HepG2 (cell line): Measurements from ENCODE around the gene RARA. TPM values are rescaled to one million over a fixed set of nuclear protein-coding genes. Genes with fewer than 3 reads are reported as not detected.

Source experiments
- CENPT ChIP-seq: sonication (generic); formaldehyde crosslinking; IDR thresholded peaks from 2 replicates; pipeline ENCODE4 v1.8.0; 2022; ENCODE audit warnings: low read depth, mild to moderate bottlenecking, moderate library complexity, missing genetic modification reagents
- CHD4 ChIP-seq: fragments of 200-600 bp; sonication (generic); IDR thresholded peaks from 2 replicates; pipeline ENCODE4 v1.7.0; 2017; ENCODE audit warnings: mild to moderate bottlenecking, low read length, borderline replicate concordance
- HNF4G ChIP-seq, 2 experiments: sonication (generic) in 1 of 2; formaldehyde crosslinking in 1 of 2; IDR thresholded peaks; 2 replicates each; pipeline versions ENCODE4 v1.4.0 to v1.6.1; 2011 to 2020; ENCODE audit warnings: borderline replicate concordance in 2 of 2, low read depth in 2 of 2, mild to moderate bottlenecking in 2 of 2, low read length in 1 of 2, missing genetic modification reagents in 1 of 2, moderate library complexity in 1 of 2
- HNRNPLL ChIP-seq: fragments of 200-400 bp; formaldehyde crosslinking; IDR thresholded peaks from 2 replicates; pipeline ENCODE4 v1.6.1; 2017; ENCODE audit warnings: mild to moderate bottlenecking, low read depth, low read length; ENCODE audit not compliant: poor library complexity, severe bottlenecking
- KLF13 ChIP-seq: sonication (generic); formaldehyde crosslinking; IDR thresholded peaks from 2 replicates; pipeline ENCODE4 v1.4.0; 2020; ENCODE audit warnings: mild to moderate bottlenecking, missing genetic modification reagents
- LCORL ChIP-seq, 2 experiments: fragments of 450-650 bp in 1 of 2; sonication (generic) in 1 of 2; formaldehyde crosslinking in 1 of 2; IDR thresholded peaks; 2 replicates each; pipeline versions ENCODE4 v1.5.0 to v1.6.1; 2017 to 2020; ENCODE audit warnings: antibody characterized with exemption in 1 of 2, missing genetic modification reagents in 1 of 2
- MED13 ChIP-seq: sonication (generic); formaldehyde crosslinking; IDR thresholded peaks from 2 replicates; pipeline ENCODE4 v1.5.0; 2020; ENCODE audit warnings: missing genetic modification reagents
- POLR2G ChIP-seq: fragments of 200-400 bp; formaldehyde crosslinking; IDR thresholded peaks from 2 replicates; pipeline ENCODE4 v1.6.1; 2018; ENCODE audit warnings: mild to moderate bottlenecking, low read depth, low read length, moderate library complexity
- PREB ChIP-seq: sonication (generic); formaldehyde crosslinking; IDR thresholded peaks from 2 replicates; pipeline ENCODE4 v1.4.0; 2020; ENCODE audit warnings: missing genetic modification reagents
- RBAK ChIP-seq: sonication (generic); formaldehyde crosslinking; IDR thresholded peaks from 2 replicates; pipeline ENCODE4 v1.5.1; 2020; ENCODE audit warnings: mild to moderate bottlenecking, missing genetic modification reagents
- RNF2 ChIP-seq: fragments of 450-650 bp; conservative IDR thresholded peaks from 2 replicates; pipeline ENCODE4 v1.6.1; 2016; ENCODE audit warnings: low read depth
- SCMH1 ChIP-seq: sonication (generic); formaldehyde crosslinking; IDR thresholded peaks from 2 replicates; pipeline ENCODE4 v1.9.0; 2021; ENCODE audit warnings: missing genetic modification reagents, mild to moderate bottlenecking, borderline replicate concordance
- TBX3 ChIP-seq: fragments of 450-650 bp; IDR thresholded peaks from 2 replicates; pipeline ENCODE4 v1.6.1; 2017; ENCODE audit warnings: antibody characterized with exemption, mild to moderate bottlenecking, inconsistent platforms, borderline replicate concordance
- TRIM24 ChIP-seq: sonication (generic); formaldehyde crosslinking; IDR thresholded peaks from 2 replicates; pipeline ENCODE4 v1.8.0; 2022; ENCODE audit warnings: mild to moderate bottlenecking, missing genetic modification reagents
- ZBTB37 ChIP-seq: sonication (generic); formaldehyde crosslinking; IDR thresholded peaks from 2 replicates; pipeline ENCODE4 v1.4.0; 2020; ENCODE audit warnings: mild to moderate bottlenecking, missing genetic modification reagents
- ZBTB38 ChIP-seq: sonication (generic); formaldehyde crosslinking; IDR thresholded peaks from 2 replicates; pipeline ENCODE4 v1.5.1; 2020; ENCODE audit warnings: mild to moderate bottlenecking, missing genetic modification reagents
- ZFP36 ChIP-seq: fragments of 150-350 bp; IDR thresholded peaks from 2 replicates; pipeline ENCODE4 v1.6.1; 2018; ENCODE audit warnings: borderline replicate concordance, low read length, low read depth; ENCODE audit not compliant: partially characterized antibody
- ZMAT5 ChIP-seq: sonication (generic); formaldehyde crosslinking; IDR thresholded peaks from 2 replicates; pipeline ENCODE4 v1.5.0; 2020; ENCODE audit warnings: mild to moderate bottlenecking, low read depth, missing genetic modification reagents, borderline replicate concordance
- ZNF326 ChIP-seq: sonication (generic); formaldehyde crosslinking; IDR thresholded peaks from 2 replicates; pipeline ENCODE4 v1.4.0; 2020; ENCODE audit warnings: missing genetic modification reagents, borderline replicate concordance
- ZNF33A ChIP-seq: sonication (generic); formaldehyde crosslinking; IDR thresholded peaks from 2 replicates; pipeline ENCODE4 v1.5.1; 2020; ENCODE audit warnings: missing genetic modification reagents, mild to moderate bottlenecking, moderate library complexity, borderline replicate concordance
- ZNF580 ChIP-seq: IDR thresholded peaks from 2 replicates; pipeline ENCODE4 v1.6.1; 2016; ENCODE audit warnings: low read depth, borderline replicate concordance
- ZNF614 ChIP-seq: IDR thresholded peaks from 2 replicates; pipeline ENCODE4 v1.6.1; 2018; ENCODE audit warnings: missing biosample characterization, missing genetic modification reagents, inconsistent platforms, borderline replicate concordance
- ZNF670 ChIP-seq: sonication (generic); formaldehyde crosslinking; IDR thresholded peaks from 2 replicates; pipeline ENCODE4 v1.8.0; 2022; ENCODE audit warnings: mild to moderate bottlenecking, missing genetic modification reagents, borderline replicate concordance
- ZNF780A ChIP-seq: sonication (generic); formaldehyde crosslinking; IDR thresholded peaks from 2 replicates; pipeline ENCODE4 v1.8.0; 2022; ENCODE audit warnings: mild to moderate bottlenecking, missing genetic modification reagents, moderate library complexity
- ZNF816 ChIP-seq: sonication (generic); formaldehyde crosslinking; IDR thresholded peaks from 2 replicates; pipeline ENCODE4 v1.8.0; 2022; ENCODE audit warnings: missing genetic modification reagents, mild to moderate bottlenecking, borderline replicate concordance
- polyA plus RNA-seq, 8 experiments: library from polyadenylated mRNA; depleted of rRNA in 3 of 8; stranded (reverse) in 7 of 8; unstranded in 1 of 8; fragments of >200 nt; fragmentation: Illumina TruSeq in 4 of 8; extraction: Trizol in 4 of 8; gene quantifications; 2 replicates each; pipeline versions ENCODE4 v1.2.1 to v1.2.3, GENCODE V29; 2011 to 2016; ENCODE audit warnings: low read depth in 4 of 8, missing spikeins in 1 of 8, mixed read lengths in 1 of 8; ENCODE audit not compliant: insufficient read depth in 1 of 8
- total RNA-seq, 5 experiments: library from RNA; depleted of rRNA; stranded (reverse); fragments of >200 nt; fragmentation: Illumina TruSeq; extraction: Trizol; gene quantifications; 2 replicates each; pipeline ENCODE4 v1.2.3, GENCODE V29; 2016; ENCODE audit warnings: low read depth in 1 of 5

RARA gene
- total and polyA plus RNA-seq, 2 of the 13 experiments (the other 11 are each of a cell fraction or from before 2014, with no cell fraction given): 6.4 to 8.6 TPM

- no peak for TF ChIP-seq HNF4G (IDR thresholded peaks at IDR 0.05; ENCODE audit: borderline replicate concordance, low read depth, low read length)
- TF ChIP-seq HNF4G (CRISPR knock-in tag; IDR thresholded peaks at IDR 0.05; ENCODE audit: borderline replicate concordance, low read depth): no peak
- 0 out of 2 replicates have a peak, but pooled peaks have one; percentile 78 for TF ChIP-seq ZNF670 (CRISPR knock-in tag)
- TF ChIP-seq ZNF580 (CRISPR knock-in tag): peak; percentile 77; the same call in 1 of the 2 replicates
- TF ChIP-seq TRIM24 (CRISPR knock-in tag): no peak
- TF ChIP-seq ZMAT5 (CRISPR knock-in tag): no peak
- peak; percentile 44; the same call in 1 of the 2 replicates for TF ChIP-seq ZBTB37 (CRISPR knock-in tag)
- no peak for TF ChIP-seq CENPT (CRISPR knock-in tag)
- peak; percentile 81; the same call in 1 of the 2 replicates for TF ChIP-seq ZNF614 (CRISPR knock-in tag)
- TF ChIP-seq PREB (CRISPR knock-in tag): no peak
- TF ChIP-seq ZNF326 (CRISPR knock-in tag): no peak
- TF ChIP-seq POLR2G: peak; percentile 81
- TF ChIP-seq SCMH1 (CRISPR knock-in tag): no peak
- 0 out of 2 replicates have a peak, but pooled peaks have one; percentile 30 for TF ChIP-seq RNF2
- TF ChIP-seq TBX3: no peak
- no peak for TF ChIP-seq ZNF780A
- peak; percentile 63; the same call in 1 of the 2 replicates for TF ChIP-seq CHD4
- TF ChIP-seq ZFP36: no peak
- TF ChIP-seq ZNF816: 0 out of 2 replicates have a peak, but pooled peaks have one; percentile 82
- TF ChIP-seq MED13 (CRISPR knock-in tag): 0 out of 2 replicates have a peak, but pooled peaks have one; percentile 39
- no peak for TF ChIP-seq RBAK
- TF ChIP-seq KLF13 (CRISPR knock-in tag): no peak
- peak; percentile 66 for TF ChIP-seq HNRNPLL
- TF ChIP-seq LCORL (IDR thresholded peaks at IDR 0.05): no peak
- TF ChIP-seq LCORL (CRISPR knock-in tag; IDR thresholded peaks at IDR 0.05): 0 out of 2 replicates have a peak, but pooled peaks have one; percentile 37
- peak; percentile 81; the same call in 1 of the 2 replicates for TF ChIP-seq ZNF33A (CRISPR knock-in tag)
- peak; percentile 30; the same call in 1 of the 2 replicates for TF ChIP-seq ZBTB38 (CRISPR knock-in tag)
Observed at GRCh38 chr17:40317880-40318829, 9.2 kb downstream of the RARA start (continued).
